HFFc6 (cell line): Measurements from ENCODE around the gene AFP. TPM values are rescaled to one million over a fixed set of nuclear protein-coding genes. Genes with fewer than 3 reads are reported as not detected.

Experiments used
- DNase-seq: peaks from one replicate; pipeline ENCODE4 v3.0.0-alpha.2; 2018
- H3K27ac Mint-ChIP-seq: 2 replicates; pipeline ENCODE4 v1.8.0; 2020; ENCODE audit warnings: mild to moderate bottlenecking, mixed read lengths
- H3K27me3 Mint-ChIP-seq: 2 replicates; pipeline ENCODE4 v1.8.0; 2021; ENCODE audit warnings: mild to moderate bottlenecking, moderate library complexity, mixed read lengths; ENCODE audit not compliant: insufficient read depth
- H3K36me3 Mint-ChIP-seq: 2 replicates; pipeline ENCODE4 v1.8.0; 2021; ENCODE audit warnings: low read depth, mixed read lengths
- H3K4me1 Mint-ChIP-seq: 2 replicates; pipeline ENCODE4 v1.8.0; 2020; ENCODE audit warnings: low read depth, mixed read lengths
- H3K4me3 Mint-ChIP-seq: 2 replicates; pipeline ENCODE4 v1.8.0; 2020; ENCODE audit warnings: mild to moderate bottlenecking, moderate library complexity, mixed read lengths
- H3K9me3 Mint-ChIP-seq: 2 replicates; pipeline ENCODE4 v1.8.0; 2020; ENCODE audit warnings: mild to moderate bottlenecking, mixed read lengths
- total RNA-seq, 6 experiments: library from RNA; stranded (reverse); fragmentation: NEBNext Ultra II Directional; extraction: Animal tissue kit (Norgen Biotek cat#: 25700); gene quantifications; 2 replicates in 1 of 6; 3 replicates in 5 of 6; pipeline ENCODE4 v1.2.3, GENCODE V29; 2021
- TF ChIP-seq, protein P1 (sequence below): fragments of 200-600 bp; sonication (generic); IDR thresholded peaks from 2 replicates; pipeline ENCODE4 v1.5.0; 2021; ENCODE audit warnings: antibody characterized with exemption, mild to moderate bottlenecking

AFP gene
- total RNA-seq, 6 experiments from 2014 or later = 1.6 to 2.9 (median 2.5) TPM

DNA sequence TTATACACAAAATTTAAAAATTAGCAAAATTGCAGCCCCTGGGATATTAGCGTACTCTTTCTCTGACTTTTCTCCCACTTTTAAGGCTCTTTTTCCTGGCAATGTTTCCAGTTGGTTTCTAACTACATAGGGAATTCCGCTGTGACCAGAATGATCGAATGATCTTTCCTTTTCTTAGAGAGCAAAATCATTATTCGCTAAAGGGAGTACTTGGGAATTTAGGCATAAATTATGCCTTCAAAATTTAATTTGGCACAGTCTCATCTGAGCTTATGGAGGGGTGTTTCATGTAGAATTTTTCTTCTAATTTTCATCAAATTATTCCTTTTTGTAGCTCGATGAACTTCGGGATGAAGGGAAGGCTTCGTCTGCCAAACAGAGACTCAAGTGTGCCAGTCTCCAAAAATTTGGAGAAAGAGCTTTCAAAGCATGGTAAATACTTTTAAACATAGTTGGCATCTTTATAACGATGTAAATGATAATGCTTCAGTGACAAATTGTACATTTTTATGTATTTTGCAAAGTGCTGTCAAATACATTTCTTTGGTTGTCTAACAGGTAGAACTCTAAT, 26.0 kb upstream of the AFP start:
- Mint-ChIP-seq H3K9me3 (no peaks in the 10 kb centered on the region), H3K4me1 (no peaks in the 10 kb centered on the region), H3K36me3 (no peaks in the 10 kb centered on the region), H3K27me3 (peaks cover 15% of the 10 kb centered on the region), H3K27ac (no peak overlapping the region), H3K4me3 (no peak overlapping the region)
- TF ChIP-seq, protein P1, sequence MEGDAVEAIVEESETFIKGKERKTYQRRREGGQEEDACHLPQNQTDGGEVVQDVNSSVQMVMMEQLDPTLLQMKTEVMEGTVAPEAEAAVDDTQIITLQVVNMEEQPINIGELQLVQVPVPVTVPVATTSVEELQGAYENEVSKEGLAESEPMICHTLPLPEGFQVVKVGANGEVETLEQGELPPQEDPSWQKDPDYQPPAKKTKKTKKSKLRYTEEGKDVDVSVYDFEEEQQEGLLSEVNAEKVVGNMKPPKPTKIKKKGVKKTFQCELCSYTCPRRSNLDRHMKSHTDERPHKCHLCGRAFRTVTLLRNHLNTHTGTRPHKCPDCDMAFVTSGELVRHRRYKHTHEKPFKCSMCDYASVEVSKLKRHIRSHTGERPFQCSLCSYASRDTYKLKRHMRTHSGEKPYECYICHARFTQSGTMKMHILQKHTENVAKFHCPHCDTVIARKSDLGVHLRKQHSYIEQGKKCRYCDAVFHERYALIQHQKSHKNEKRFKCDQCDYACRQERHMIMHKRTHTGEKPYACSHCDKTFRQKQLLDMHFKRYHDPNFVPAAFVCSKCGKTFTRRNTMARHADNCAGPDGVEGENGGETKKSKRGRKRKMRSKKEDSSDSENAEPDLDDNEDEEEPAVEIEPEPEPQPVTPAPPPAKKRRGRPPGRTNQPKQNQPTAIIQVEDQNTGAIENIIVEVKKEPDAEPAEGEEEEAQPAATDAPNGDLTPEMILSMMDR = no peak
- DNase-seq = no peak

- Mint-ChIP-seq H3K27ac (no peak overlapping the region), H3K4me3 (no peak overlapping the region), H3K9me3 (no peaks in the 10 kb centered on the region), H3K36me3 (no peaks in the 10 kb centered on the region), H3K27me3 (peaks cover 15% of the 10 kb centered on the region), H3K4me1 (no peaks in the 10 kb centered on the region)
- TF ChIP-seq, protein P1 = no peak
- DNase-seq = no peak
These were observed 24.9 kb upstream of the AFP start for GRCh38 chr4:73410916-73411730.

DNA sequence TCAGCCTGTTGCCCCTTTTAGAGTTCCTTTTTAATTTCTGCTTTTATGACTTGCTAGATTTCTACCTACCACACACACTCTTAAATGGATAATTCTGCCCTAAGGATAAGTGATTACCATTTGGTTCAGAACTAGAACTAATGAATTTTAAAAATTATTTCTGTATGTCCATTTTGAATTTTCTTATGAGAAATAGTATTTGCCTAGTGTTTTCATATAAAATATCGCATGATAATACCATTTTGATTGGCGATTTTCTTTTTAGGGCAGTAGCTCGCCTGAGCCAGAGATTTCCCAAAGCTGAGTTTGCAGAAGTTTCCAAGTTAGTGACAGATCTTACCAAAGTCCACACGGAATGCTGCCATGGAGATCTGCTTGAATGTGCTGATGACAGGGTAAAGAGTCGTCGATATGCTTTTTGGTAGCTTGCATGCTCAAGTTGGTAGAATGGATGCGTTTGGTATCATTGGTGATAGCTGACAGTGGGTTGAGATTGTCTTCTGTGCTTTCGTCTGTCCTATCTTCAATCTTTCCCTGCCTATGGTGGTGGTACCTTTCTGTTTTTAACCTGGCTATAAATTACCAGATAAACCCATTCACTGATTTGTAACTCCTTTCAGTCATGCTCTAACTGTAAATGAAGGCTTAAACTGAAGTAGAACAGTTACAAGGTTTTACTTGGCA, 24.1 kb upstream of the AFP start:
- no peaks in the 10 kb centered on the region for H3K4me1 Mint-ChIP-seq
- TF ChIP-seq, protein P1 = no peak
- no peaks in the 10 kb centered on the region for H3K36me3 Mint-ChIP-seq
- peaks cover 15% of the 10 kb centered on the region for H3K27me3 Mint-ChIP-seq
- DNase-seq = no peak
- H3K9me3 Mint-ChIP-seq = no peaks in the 10 kb centered on the region
- H3K27ac Mint-ChIP-seq = no peak overlapping the region
- H3K4me3 Mint-ChIP-seq = no peak overlapping the region

GRCh38 chr4:73413294-73413755, 22.7 kb upstream of the AFP start:
- TF ChIP-seq, protein P1 = no peak
- no peaks in the 10 kb centered on the region for H3K36me3 Mint-ChIP-seq
- no peak for DNase-seq
- no peak overlapping the region for H3K27ac Mint-ChIP-seq
- H3K4me3 Mint-ChIP-seq = no peak overlapping the region
- H3K27me3 Mint-ChIP-seq = peaks cover 15% of the 10 kb centered on the region
- no peaks in the 10 kb centered on the region for H3K4me1 Mint-ChIP-seq
- no peaks in the 10 kb centered on the region for H3K9me3 Mint-ChIP-seq

DNA sequence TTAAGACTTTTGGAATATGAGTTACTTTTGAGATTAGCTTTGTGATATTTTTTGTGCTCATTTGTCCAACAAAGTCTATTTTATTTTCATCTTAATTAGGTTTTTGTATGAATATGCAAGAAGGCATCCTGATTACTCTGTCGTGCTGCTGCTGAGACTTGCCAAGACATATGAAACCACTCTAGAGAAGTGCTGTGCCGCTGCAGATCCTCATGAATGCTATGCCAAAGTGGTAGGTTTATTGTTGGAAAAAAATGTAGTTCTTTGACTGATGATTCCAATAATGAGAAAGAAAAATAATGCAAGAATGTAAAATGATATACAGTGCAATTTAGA, 21.1 kb upstream of the AFP start:
- H3K4me3 Mint-ChIP-seq = no peak overlapping the region
- no peaks in the 10 kb centered on the region for H3K36me3 Mint-ChIP-seq
- no peaks in the 10 kb centered on the region for H3K9me3 Mint-ChIP-seq
- no peak for DNase-seq
- peaks cover 8% of the 10 kb centered on the region for H3K27me3 Mint-ChIP-seq
- H3K4me1 Mint-ChIP-seq = no peaks in the 10 kb centered on the region
- TF ChIP-seq, protein P1 = no peak
- no peak overlapping the region for H3K27ac Mint-ChIP-seq
